Stimulated activated CD4-positive, alpha-beta T cell treated with anti-CD3 and anti-CD28 coated beads, TNF-alpha, amount 100 ng/mL, for 4 hours (primary cell): ENCODE measurements around the gene SUN3.
"Not testable (repeated sequence)": the region's sequence is repeated elsewhere in the genome, so short reads cannot be mapped to it uniquely, and the experiment has no call there.

Experiments used
- DNase-seq, 3 experiments: peaks; one replicate each; pipeline ENCODE4 v3.0.0-alpha.2; 2020; ENCODE audit warnings: low read depth in 3 of 3

The SUN3 gene

DNA sequence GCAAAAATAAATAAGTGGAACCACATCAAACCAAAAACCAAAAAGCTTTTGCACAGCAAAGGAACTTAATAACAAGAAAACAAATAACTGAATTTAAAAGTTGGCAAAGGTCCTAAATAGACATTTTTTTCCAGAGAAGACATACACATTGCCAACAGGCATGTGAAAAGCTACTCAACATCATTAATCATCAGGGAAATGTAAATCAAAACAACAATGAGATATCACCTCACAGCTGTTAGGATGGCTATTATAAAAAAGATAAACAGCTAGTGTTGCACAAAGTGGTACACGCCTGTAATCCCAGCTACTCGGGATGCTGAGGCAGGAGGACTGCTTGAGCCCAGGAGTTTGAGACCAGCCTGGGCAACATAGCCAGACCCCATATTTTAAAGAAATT lies 2.2 kb upstream of the SUN3 start:
- no peak for DNase-seq

DNA sequence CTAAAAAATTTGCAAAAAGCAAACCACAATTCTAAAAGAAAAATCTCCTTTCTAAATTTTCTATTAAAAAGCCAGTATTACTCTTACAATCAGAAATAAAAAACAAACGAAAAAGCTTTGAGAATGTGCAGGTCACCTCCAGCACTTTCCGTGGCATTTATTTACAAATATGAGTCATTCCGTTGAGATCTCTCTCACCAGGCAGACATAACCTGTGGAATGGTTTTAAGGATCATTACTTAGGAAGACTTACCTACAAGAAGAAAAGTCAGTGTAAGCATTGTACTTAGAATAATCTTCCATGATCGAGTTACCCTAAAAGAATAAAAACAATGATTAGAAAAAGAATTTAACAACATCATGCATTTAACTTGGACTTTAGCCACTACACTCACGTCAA lies 3.3 kb downstream of the SUN3 start:
- no peak for DNase-seq

DNA sequence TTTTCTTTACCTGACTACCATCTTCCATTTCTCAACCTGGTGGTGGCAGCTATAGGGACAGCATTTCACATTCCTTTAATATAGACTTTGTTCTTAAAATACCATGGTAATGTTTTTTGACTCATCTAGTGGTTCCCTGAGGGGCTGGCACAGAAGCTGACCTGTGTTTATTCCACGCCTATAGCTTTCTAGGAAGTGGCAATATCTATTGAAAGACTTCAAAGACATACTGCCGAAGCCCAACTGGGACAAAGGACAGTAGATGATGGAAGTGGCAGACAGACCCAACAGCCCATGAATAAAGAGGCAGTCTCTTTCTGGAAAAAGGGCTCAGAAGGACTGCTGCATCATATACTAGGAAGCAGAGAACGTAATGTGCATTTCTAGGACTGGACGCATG lies 11.2 kb downstream of the SUN3 start:
- no peak for DNase-seq

DNA sequence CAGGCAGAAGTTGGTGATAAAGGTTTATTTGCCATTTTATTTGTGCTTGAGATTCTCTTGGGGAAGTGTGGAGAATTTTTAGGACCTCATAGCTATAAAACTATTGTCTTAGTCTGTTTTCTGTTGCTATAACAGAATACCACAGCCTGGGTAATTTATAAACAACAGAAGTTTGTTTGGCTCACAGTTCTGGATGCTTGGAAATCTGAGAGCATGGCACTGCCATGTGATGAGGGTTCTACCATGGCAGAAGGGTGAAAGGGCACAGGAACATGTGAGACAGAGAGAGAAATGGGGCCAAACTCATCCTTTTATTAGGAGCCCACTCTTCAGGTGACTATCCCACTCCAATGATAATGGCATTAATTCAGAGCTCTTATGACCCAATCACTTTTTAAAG lies 12.3 kb downstream of the SUN3 start:
- no peak for DNase-seq

DNA sequence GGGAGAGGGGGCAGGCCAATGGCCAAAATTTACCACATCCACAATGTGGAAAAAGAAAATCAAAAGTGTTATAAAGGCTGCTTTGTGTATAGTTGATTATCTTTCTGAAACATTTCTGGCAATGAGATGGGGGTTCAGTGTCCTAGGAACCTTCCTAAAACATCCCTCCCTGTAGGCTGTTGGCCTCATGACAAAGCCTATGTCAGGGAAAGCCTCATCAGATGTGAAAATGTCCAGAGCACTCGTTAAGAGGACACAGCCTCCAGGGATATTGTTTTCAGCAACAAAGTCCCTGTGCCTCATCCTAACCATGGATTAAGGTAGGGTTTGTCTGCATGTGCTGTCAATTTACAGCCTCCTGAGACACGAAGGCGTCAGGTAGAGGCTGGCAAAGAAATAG lies 17.0 kb downstream of the SUN3 start:
- DNase-seq, result no peak

DNA sequence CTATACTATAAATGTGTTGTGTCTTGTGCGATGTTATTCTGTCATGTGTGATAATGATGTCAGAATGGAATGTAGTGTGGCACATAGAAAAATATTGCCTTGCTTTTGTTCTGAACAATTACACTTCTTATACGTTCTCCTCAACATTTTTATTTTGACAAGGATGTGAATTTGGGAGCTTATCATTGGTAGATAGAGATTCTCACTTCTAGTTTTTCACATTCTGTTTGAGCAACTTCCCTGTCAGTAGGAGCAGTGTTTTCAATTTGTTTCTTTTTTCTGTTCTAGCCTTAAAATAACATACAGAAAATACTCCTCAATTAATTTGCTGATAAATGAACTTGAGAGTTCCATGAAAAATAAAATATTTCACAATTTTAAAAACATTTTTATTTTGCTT lies 17.6 kb downstream of the SUN3 start:
- DNase-seq, result no peak

DNA sequence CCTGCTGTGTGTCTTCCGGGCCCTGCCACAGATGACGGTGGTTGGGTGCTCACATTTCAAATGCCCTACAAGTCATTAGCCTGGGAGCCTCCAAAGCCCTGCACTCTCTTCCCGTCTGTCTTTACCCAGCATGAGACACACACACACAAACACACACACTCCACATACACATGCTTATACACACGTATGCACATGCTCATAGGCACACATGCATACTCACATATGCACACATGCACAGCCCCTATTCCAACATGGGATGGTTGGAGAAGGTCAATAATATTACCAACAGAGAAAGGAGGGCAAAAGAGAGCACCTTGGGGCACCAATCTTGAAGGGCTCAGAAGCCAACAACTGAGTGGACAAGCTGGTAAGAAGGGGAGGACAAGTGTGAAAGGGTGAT lies 19.0 kb downstream of the SUN3 start:
- DNase-seq, result no peak

DNA sequence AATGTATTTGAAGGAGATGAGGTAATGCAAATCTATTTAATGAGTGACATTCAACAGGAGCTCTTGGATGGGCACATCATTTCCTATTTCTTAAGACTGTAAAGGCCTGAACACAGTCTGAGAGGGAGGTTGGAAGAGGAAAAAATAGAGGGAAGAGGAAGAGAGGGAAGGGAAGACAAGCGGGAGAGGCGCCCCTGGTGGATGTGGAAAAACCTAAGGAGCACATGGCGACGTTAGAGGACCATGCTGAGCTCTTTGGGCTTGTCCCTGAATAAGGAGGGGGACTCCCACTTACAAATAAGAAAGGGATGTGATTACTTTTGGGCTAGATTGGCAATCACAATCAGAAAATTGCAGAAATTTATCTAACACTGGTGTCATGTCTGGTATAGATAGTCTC lies 19.6 kb downstream of the SUN3 start:
- DNase-seq, result no peak

DNA sequence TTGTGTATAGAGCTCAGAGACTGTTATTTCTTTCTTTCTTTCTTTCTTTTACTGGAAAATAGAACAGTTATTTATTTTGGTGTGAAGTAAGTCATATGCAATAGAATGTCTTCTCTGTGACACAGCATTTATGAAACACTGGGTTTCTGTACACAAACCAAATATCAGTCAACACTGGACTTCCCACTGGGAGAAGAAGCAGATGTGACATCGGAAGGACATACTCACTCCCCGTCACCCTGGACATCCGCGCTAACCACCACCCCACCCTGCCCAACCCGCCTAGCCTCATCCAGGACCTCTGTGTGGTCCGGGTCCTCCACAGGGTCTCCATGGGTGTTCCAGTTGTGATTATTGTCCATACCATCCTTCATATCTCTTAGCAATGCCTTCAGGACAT lies 22.0 kb downstream of the SUN3 start:
- no peak for DNase-seq

DNA sequence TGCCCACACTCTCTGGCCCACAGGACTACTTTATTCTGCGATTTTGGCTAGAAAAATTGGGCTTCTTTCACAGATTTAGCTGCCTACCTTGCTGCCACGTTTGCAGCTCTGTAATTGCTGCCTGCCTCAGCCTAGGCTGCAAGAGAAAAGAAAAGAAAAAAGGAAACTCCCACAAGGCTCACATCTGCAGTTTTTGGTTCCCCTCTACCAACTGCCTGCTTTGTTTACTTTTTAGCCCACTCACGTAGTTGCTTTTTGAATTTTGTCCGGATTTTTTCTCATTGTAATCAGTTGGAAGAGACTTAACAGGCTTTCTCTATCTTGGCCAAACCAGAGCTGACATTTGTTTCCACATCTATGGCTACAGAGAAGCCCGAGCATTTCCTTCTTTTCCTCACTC lies 24.3 kb downstream of the SUN3 start:
- DNase-seq, result no peak

DNA sequence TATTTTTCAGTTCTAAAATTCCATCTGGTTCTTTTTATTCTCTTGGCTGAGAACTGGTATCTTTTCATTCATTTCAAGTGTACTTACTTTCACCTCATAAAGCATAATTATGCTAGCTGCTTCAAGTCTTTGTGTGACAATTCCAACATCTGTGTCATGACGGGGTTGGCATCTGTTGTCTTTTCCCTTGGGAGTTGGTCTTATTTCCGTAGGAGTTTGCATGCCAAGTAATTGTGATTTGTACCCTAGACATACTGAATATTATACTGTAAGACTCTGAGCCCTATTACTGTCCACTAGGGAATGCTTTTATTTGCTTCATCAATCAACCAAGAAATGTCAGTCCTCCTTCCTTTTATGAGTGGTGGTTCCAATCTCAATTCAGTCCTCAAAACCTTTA lies 24.9 kb downstream of the SUN3 start:
- no peak for DNase-seq

DNA sequence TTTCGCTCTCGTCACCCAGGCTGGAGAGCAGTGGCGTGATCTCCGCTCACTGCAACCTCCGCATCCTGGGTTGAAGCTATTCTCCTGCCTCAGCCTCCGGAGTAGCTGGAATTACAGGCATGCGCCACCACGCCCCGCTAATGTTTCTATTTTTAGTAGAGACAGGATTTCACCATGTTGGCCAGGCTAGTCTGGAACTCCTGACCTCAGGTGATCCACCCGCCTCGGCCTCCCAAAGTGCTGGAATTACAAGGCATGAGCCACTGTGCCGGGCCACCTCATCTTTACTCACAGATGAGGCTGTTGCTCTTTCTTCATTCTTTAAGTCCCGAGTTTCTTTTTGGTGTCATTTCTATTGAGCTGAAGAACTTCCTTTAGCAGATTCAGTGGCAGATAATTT lies 28.7 kb downstream of the SUN3 start:
- DNase-seq, result not testable (repeated sequence)

DNA sequence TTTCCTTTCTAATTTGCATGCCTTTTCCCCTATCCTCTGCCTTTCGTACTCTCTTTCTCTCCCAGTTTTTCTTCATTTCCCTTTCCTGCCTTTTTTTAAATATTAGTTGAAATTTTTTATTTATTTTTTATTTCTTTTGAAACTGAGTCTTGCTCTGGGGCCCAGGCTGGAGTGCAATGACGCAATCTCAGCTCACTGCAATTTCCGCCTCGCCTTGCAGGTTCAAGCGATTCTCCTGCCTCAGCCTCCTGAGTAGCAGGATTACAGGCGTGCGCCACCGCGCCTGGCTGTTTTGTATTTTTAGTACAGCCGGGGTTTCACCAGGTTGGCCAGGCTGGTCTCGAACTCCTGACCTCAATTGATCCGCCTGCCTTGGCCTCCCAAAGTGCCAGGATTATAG lies 29.5 kb downstream of the SUN3 start:
- no peak for DNase-seq

DNA sequence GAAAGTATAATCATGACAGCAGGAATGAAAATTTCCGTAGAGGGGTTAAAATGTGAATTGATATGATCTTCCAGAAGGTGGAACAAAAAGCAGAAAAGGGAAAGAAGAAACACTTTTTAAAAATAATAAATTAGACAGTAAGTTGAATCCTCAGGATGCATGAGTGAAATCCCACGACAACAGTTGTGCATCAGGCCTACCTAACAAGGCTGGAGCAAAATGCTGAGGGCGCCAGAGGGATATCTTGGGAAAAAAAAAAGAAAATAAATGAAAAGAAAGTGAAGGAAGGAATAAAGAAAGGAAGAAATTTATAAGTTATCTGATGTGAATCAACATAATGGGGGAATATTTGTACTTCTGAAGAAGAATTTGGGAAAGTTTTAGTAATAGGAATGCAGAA lies 36.5 kb downstream of the SUN3 start:
- no peak for DNase-seq

DNA sequence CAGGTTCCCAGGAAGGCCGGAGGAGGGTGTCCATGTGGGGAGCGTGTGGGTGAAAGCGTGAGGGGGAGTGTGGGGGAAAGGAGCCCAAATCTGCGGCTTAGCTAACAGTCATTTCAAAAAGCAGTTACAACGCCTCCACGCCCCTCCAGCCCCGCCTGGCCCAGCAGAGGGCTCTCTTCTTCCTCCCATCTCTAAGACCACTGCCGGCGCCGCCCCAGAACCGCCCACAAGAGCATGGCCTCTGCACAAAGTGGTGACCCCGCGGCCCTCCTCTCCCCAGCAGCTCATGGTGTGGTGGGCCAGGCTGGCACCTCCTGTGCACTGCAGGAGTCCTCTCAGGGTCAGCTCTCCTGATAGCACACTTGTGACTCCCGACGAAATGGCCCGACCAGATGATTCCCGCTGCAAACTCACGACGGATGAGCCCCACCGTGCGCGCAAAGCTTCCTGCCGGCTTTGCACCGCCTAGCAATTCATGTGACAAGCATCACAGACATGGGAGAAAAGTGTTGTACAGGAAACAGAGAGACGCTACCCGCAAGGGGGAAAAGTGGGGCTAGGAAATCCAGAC lies 37.1 kb downstream of the SUN3 start:
- DNase-seq, result peak; percentile 57 to 77 (median 67)

DNA sequence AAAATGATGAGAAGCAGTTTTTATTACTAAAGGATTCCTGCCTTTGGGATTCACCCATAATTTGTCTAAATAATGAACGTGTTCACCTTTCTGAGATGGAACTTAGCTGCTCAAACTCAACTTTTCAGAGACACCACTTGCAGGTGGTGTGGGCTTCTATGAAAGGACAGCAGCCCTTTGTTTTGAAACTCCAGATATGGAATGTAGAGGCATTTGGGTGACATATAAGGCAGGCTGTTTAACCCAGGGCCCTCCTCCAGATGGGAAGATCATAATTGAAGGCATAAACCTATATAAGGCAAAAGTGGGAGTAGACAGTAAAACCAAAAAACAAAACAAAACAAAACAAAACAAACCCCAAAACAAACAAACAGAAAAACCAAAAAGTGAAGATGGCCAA lies 37.6 kb downstream of the SUN3 start:
- no peak for DNase-seq

DNA sequence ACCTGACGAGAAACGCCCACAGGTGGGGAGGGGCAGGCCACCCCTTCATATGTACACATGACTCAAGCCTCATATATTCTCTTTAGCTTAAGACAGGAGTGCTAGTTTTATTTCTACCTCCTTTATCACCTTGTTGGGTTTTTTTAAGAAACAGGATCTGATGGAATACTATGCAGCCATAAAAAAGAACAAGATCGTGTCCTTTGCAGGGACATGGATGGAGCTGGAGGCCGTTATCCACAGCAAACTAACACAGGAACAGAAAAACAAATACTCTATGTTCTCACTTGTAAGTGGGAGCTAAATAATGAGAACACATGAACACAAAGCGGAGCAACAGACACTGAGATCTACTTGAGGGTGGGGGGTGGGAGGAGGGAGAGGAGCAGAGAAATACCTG lies 38.3 kb downstream of the SUN3 start:
- DNase-seq, result no peak

DNA sequence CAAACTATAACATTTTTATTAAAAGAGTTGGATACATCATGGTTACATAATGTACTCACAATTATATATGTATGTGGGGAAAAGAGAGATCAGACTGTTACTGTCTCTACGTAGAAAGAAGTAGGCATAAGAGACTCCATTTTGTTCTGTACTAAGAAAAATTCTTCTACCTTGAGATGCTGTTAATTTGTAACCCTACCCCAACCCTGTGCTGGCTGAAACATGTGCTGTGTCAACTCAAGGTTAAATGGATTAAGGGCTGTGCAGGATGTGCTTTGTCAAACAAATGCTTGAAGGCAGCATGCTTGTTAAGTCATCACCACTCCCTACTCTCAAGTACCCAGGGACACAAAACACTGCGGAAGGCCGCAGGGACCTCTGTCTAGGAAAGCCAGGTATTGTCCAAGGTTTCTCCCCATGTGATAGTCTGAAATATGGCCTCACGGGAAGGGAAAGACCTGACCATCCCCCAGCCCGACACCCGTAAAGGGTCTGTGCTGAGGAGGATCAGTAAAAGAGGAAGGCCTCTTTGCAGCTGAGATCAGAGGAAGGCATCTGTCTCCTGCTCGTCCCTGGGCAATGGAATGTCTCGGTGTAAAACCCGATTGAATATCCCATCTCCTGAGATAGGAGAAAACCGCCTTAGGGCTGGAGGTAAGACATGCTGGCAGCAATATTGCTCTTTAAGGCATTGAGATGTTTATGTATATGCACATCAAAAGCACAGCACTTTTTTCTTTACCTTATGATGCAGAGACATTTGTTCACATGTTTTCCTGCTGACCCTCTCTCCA lies 39.1 kb downstream of the SUN3 start:
- not testable (repeated sequence) for DNase-seq

DNA sequence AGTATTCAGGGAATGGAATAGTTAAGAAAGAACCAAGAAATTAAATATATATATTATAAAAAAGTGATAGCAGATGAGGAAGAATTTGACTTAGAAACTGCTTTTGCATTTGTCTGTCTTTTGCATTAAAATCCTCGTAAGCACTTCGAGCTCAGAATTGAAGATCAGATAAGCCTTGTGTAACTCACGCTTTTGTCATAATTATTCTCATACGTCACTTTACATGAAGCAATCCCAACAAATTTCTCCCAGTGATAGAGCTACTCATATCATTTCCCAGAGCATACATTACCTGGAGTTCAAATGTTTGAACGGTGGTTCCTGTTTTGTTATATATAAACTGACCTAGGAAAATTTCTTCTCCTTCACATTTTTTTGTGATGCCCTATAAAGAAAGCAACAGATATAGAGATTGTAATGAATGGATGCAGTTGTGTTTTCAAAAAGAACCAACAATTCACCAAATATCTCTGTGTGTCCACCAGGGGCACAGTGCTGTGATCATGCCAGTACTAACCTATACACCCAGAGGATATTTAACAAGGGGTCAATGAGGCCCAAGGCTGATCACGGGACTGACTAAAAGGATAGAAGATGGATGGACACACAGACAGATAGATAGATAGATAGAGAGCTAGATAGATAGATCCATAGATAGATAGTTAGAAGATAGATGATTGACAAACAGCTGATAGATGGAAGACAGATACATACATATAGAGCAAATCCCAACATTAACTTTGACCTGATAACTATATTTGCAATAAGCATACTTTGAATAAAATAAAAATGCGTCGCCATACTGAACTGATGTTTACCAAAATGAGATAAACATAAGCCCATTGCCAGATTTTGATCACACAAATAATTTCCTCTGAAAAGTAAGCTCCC lies 40.2 kb downstream of the SUN3 start:
- DNase-seq, result no peak

DNA sequence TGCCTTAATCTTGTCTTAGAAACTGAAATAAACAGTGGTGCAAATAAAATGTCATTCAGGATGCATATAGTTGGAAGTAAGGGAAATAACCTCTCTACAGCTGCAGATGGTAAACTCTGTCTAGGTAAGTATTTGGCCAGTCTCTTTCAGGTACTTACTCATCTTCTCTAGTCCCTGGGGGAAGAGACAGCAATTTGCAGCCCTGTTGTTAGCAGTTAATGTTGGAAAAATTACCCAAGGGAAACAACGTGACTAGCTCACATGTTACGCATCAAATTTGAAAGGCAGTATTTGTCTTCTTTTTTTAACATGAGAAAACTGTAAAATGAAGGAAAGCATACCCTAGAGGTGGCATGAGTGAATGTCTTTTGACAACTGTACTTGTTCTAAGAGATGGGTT lies 46.3 kb downstream of the SUN3 start:
- no peak for DNase-seq

DNA sequence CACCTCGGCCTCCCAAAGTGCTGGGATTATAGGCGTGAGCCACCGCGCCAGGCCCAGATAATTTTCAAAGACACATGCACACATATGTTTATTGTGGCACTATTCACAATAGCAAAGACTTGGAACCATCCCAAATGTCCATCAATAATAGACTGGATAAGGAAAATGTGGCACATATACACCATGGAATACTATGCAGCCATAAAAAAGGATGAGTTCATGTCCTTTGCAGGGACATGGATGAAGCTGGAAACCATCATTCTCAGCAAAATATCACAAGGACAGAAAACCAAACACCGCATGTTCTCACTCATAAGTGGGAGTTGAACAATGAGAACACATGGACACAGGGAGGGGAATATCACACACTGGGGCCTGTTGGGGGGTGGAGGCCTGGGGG lies 48.3 kb downstream of the SUN3 start:
- not testable (repeated sequence) for DNase-seq

DNA sequence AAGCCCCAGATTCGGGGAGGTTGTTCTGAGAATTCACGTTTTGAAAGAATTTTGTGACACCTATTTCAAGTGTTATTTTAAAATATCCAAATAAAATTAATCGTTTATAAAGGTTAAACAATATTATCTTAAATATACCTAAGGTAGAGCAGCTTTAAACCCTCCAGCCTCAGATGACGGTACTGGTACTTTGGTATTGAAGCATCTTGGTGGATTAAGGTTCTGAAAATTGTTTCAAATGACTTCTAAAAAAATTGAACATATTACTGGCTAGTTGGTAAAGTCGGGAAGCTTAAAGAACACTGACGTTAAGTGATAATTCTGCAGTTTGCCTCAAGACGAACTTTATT lies 49.1 kb downstream of the SUN3 start:
- DNase-seq, result no peak
